HUES64 (cell line): ENCODE results near the gene MXRA5.
"Not testable (repeated sequence)": the region's sequence is repeated elsewhere in the genome, so short reads cannot be mapped to it uniquely, and the experiment has no call there.

Source experiments
- H3K27ac ChIP-seq: 2 replicates; pipeline ENCODE4 v1.7.0; 2013; ENCODE audit warnings: low read depth, low read length, inconsistent platforms
- H3K27me3 ChIP-seq: 2 replicates; pipeline ENCODE4 v1.6.1; 2013; ENCODE audit warnings: mild to moderate bottlenecking, low read length; ENCODE audit not compliant: insufficient read depth
- H3K36me3 ChIP-seq: 2 replicates; pipeline ENCODE4 v1.6.1; 2013; ENCODE audit warnings: mild to moderate bottlenecking, low read length; ENCODE audit not compliant: insufficient read depth
- H3K4me1 ChIP-seq: 2 replicates; pipeline ENCODE4 v1.6.1; 2013; ENCODE audit warnings: mild to moderate bottlenecking, low read length, moderate library complexity; ENCODE audit not compliant: insufficient read depth
- H3K4me3 ChIP-seq: 2 replicates; pipeline ENCODE4 v1.5.1; 2013; ENCODE audit warnings: mild to moderate bottlenecking, low read length, moderate library complexity
- H3K9ac ChIP-seq: 2 replicates; pipeline ENCODE4 v1.6.1; 2013; ENCODE audit warnings: mild to moderate bottlenecking, low read depth, low read length
- H3K9me3 ChIP-seq: 2 replicates; pipeline ENCODE4 v1.6.1; 2013; ENCODE audit warnings: low read depth, low read length; ENCODE audit not compliant: insufficient read depth
- WGBS: fragments of 150-250, 120-280 bp; methylation state at CpG from one replicate; pipeline ENCODE4 v1.1.7; 2013; ENCODE audit warnings: missing lambda C conversion rate; 5-methylcytosine and 5-hydroxymethylcytosine counted together

The MXRA5 gene

GRCh38 chrX:3273668-3274067 is 72.8 kb downstream of the MXRA5 start:
- WGBS: no CpG with 5 or more reads among the region's 1 CpG
- not testable (repeated sequence) for H3K27ac ChIP-seq, H3K27me3 ChIP-seq, H3K9ac ChIP-seq, H3K4me1 ChIP-seq, H3K4me3 ChIP-seq, H3K36me3 ChIP-seq, H3K9me3 ChIP-seq

GRCh38 chrX:3271834-3272186 is 74.6 kb downstream of the MXRA5 start:
- Histone ChIP-seq H3K9me3 (no peaks in the 10 kb centered on the region), H3K9ac (no peak overlapping the region), H3K27ac (no peak overlapping the region), H3K4me3 (no peak overlapping the region), H3K27me3 (no peaks in the 10 kb centered on the region), H3K4me1 (no peaks in the 10 kb centered on the region), H3K36me3 (no peaks in the 10 kb centered on the region)
- WGBS: 63% methylated on average over 4 of the region's 6 CpGs

- Histone ChIP-seq H3K4me1 (no peaks in the 10 kb centered on the region), H3K36me3 (no peaks in the 10 kb centered on the region), H3K27me3 (no peaks in the 10 kb centered on the region), H3K27ac (no peak overlapping the region), H3K4me3 (no peak overlapping the region), H3K9ac (no peak overlapping the region), H3K9me3 (no peaks in the 10 kb centered on the region)
- 88% methylated on average over 12 of the region's 12 CpGs for WGBS
Observed at GRCh38 chrX:3271183-3271833, 75.1 kb downstream of the MXRA5 start.

GRCh38 chrX:3268829-3269228 is 77.6 kb downstream of the MXRA5 start:
- WGBS: 61% methylated on average over 3 of the region's 3 CpGs
- no peaks in the 10 kb centered on the region for H3K27me3 ChIP-seq
- no peaks in the 10 kb centered on the region for H3K9me3 ChIP-seq
- H3K4me3 ChIP-seq: no peak overlapping the region
- no peaks in the 10 kb centered on the region for H3K4me1 ChIP-seq
- H3K36me3 ChIP-seq: no peaks in the 10 kb centered on the region
- no peak overlapping the region for H3K9ac ChIP-seq
- no peak overlapping the region for H3K27ac ChIP-seq

- 89% methylated on average over 2 of the region's 2 CpGs for WGBS
- H3K27me3 ChIP-seq: no peaks in the 10 kb centered on the region
- H3K4me3 ChIP-seq: no peak overlapping the region
- no peaks in the 10 kb centered on the region for H3K9me3 ChIP-seq
- H3K36me3 ChIP-seq: no peaks in the 10 kb centered on the region
- no peaks in the 10 kb centered on the region for H3K4me1 ChIP-seq
- no peak overlapping the region for H3K27ac ChIP-seq
- no peak overlapping the region for H3K9ac ChIP-seq
Observed at GRCh38 chrX:3263681-3264126, 82.7 kb downstream of the MXRA5 start.

- Histone ChIP-seq H3K27me3 (no peaks in the 10 kb centered on the region), H3K9ac (no peak overlapping the region), H3K4me1 (no peaks in the 10 kb centered on the region), H3K9me3 (no peaks in the 10 kb centered on the region), H3K27ac (no peak overlapping the region), H3K36me3 (no peaks in the 10 kb centered on the region), H3K4me3 (no peak overlapping the region)
- WGBS: no CpG with 5 or more reads among the region's 1 CpG
Observed at GRCh38 chrX:3262901-3263300, 83.6 kb downstream of the MXRA5 start.
